Fibroblast of gingiva (primary cell): Measurements from ENCODE around the gene KRTAP1-4.
A peak's percentile ranks its signal among the peaks of the same experiment; 100 is the strongest.
"Not testable (repeated sequence)": the region's sequence is repeated elsewhere in the genome, so short reads cannot be mapped to it uniquely, and the experiment has no call there.

Experiments
- DNase-seq: peaks from one replicate; pipeline ENCODE4 v3.0.0-alpha.2; 2011; ENCODE audit warnings: low read depth

The KRTAP1-4 gene

DNA sequence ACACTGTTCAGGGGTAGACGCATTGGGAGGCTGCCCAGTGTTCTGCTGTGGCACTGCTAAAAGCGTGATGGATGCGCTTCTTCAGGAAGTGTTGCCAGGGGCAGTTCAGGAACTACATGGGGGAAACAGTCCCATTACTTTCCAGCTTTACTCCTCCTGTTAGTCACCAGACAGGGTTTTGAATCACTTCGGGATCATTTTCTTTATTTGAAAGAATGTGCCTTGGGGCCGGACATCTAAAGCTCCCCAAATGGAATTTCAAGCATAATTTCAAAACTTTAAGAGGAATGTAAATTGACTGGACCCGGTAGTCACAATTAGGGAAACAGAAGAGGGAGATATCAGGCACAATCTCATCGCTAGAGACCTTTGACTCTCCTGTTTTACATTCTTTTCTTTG, 18.4 kb upstream of the KRTAP1-4 start:
- peak; percentile 41 for DNase-seq

DNA sequence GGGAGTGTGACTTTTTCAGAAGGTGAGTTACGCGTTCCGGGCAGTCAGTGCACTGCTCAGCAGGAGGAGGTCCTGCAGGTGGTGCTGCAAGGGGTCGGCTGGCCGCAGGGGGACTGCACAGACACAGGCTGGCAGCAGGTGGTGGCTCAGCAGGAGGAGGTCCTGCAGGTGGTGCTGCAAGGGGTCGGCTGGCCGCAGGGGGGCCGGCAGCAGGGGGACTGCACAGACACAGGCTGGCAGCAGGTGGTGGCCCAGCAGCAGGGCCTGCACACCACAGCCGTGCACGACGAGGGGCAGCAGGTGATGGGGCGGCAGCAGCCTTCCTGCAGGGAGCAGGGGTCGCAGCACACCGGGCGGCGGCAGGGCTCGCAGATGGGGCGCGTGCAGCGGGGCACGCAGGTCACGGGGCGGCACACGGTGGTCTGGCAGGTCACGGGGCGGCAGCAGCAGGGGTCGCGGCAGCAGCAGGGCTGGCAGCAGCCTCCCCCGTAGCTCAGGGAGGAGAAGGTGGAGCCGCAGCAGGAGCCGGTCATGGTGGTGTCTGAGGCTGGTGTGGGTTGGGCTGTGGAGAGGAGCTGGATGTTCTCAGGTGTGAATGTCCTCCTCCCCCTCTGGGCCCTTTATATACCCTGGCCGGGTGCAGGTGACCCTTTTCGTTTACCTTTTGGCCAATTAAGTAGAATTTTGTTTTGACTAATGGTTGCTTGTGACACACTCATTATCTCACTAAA, 16.9 kb upstream of the KRTAP1-4 start, which contains the start of gene KRTAP2-1:
KRTAP2-1 (minus strand) TSS at position 582 of the 731 bp plus-strand sequence; CDS start at position 533, 49 bp downstream.
- DNase-seq, result not testable (repeated sequence)

- DNase-seq, result no peak
Observed at GRCh38 chr17:41042953-41043352, 13.0 kb upstream of the KRTAP1-4 start.

DNA sequence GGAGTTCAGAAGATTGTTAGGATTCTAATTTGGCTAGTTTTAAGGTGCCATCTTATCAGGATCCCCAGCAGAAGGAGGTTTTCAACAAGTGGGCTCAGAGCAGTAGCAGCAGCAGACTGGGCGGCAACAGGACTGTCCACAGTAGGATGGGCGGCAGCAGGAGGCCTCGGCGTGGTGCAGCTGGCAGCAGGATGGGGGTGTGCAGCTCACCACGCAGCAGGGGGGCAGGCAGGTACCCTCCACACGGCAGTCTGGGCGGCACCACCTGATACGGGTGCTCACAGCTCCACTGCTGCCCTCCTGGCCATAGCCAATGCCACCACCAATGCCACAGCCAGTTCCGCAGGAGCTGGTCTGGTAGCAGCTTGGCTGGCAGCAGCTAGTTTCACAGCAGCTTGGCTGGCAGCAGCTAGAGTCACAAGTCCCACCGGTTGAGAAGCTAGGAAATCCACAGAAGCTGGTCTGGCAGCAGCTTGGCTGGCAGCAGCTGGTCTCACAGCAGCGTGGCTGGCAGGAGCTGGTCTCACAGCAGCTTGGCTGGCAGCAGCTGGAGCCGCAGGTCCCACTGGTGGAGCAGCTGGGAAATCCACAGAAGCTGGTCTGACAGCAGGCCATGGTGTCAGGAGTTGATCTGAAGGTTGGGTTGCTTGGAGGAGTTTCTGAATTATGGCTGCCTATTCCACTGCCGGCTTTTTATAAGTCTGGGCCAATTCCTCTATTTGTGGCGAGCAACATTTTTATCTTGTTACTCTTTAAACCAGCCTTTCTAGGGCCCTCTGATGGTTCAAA, 11.0 kb upstream of the KRTAP1-4 start, which contains the start of gene KRTAP1-1:
KRTAP1-1 (minus strand) TSS at position 668 of the 789 bp plus-strand sequence; CDS start at position 615, 53 bp downstream.
- peak; percentile 10 for DNase-seq

GRCh38 chr17:41037853-41038350, 7.9 kb upstream of the KRTAP1-4 start:
- DNase-seq, result no peak

DNA sequence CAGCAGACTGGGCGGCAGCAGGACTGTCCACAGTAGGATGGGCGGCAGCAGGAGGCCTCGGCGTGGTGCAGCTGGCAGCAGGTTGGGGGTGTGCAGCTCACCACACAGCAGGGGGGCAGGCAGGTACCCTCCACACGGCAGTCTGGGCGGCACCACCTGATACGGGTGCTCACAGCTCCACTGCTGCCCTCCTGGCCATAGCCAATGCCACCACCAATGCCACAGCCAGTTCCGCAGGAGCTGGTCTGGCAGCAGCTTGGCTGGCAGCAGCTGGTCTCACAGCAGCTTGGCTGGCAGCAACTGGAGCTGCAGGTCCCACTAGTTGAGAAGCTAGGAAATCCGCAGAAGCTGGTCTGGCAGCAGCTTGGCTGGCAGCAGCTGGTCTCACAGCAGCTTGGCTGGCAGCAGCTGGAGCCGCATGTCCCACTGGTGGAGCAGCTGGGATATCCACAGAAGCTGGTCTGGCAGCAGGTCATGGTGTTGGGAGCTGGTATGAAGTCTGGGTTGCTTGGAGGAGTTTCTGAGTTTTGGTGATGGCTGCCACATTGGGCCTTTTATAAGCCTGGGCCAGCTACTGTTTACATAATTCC, 4.4 kb upstream of the KRTAP1-4 start, which contains the start of gene KRTAP1-3:
KRTAP1-3 (minus strand) TSS at position 529 of the 590 bp plus-strand sequence; CDS start at position 476, 53 bp downstream.
- DNase-seq, result not testable (repeated sequence)

- DNase-seq, result peak; percentile 94
Observed at GRCh38 chr17:41026715-41027471, 3.1 kb downstream of the KRTAP1-4 start, which contains the start of gene KRTAP1-5. Gene KRTAP1-5 (minus strand): TSS chr17:41027208. CDS start chr17:41027155, 53 bp downstream.

GRCh38 chr17:41024697-41025096, 5.3 kb downstream of the KRTAP1-4 start:
- no peak for DNase-seq

DNA sequence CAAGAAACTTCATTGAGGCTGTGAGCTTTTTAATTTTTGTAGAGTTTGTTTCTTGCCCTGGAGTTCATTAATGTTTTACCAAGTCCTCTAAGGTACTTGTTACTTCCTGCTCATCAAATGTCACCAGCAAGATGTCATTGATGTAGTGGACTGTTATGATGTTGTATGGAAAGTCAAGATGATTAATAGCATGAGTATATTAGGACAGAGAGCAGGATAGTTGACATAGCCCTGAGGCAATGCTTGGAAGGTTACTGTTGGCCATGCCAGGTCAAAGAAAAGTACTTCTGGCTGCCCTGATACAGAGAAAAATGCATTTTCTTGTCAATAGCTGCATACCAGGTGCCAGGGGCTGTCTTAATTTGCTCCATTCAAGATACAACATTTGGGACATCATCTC, 9.7 kb downstream of the KRTAP1-4 start:
- DNase-seq, result no peak

- DNase-seq, result no peak
Observed at GRCh38 chr17:41019415-41019814, 10.6 kb downstream of the KRTAP1-4 start.

DNA sequence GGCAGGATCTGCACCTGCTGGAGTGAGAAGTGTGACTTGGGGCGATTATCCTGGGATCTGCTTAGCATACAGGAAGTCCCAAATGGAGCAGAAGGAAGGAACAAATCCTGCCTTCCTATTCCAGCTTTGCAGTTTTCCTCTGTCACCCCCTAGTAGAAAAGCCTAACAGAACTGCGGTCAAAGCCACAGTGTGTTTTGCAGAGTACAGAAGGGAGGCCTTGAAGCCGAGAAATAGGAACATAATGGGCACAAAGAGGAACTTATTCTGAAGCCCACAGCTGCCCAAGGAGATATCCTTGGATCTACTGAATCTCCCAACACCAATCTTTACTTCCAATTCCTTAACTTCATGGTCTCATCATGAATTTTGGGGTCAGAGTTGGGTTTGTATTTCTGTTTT, 11.5 kb downstream of the KRTAP1-4 start:
- no peak for DNase-seq

DNA sequence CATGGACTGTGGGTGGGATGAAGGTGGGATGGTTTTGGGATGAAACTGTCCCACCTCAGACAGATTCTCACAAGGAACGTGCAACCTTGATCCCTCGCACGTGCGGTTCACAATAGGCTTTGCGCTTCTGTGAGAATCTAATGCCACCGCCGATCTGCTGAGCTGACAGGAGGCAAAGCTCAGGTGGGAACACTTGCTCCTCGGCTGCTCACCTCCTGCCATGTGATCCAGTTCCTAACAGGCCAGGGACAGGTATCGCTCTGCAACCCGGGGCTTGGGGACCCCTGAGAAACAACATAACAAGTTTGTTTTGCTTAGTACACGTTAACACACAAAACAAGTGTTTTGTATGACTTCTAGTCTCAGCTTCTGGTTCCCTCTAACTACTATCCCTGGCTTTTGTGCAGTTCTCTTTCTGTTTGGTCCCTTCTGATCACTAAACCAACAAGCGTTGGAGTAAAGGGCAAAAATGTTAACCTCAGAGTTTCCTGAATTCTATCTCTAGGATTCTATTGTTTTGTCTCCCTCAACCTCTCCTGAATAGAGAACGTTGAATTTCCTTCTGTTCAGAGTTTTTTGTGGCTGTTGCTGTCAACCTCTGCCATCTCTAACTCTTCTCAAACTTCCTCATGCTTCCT, 13.3 kb downstream of the KRTAP1-4 start:
- DNase-seq, result no peak

DNA sequence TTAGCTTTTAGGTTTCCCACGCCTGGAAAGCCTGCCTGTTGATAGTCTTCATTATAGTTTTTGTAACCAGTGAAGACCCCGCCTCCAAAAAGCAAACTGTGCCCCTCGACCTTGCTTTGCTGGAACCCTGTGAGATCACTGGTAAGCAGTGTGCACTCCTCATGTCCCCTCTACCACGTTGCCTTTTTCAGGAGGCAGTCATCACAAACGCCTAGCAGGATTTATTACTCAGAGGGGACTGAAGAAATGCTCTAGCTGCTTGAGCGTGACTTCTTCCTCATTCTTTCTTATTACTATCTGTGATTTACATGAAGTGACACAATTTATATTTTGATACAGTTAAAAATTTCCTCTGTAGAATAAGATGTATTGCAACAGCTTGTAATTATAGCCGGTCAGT, 14.5 kb downstream of the KRTAP1-4 start:
- DNase-seq, result no peak

- peak; percentile 72 for DNase-seq
Observed at GRCh38 chr17:41013606-41014005, 16.4 kb downstream of the KRTAP1-4 start.

DNA sequence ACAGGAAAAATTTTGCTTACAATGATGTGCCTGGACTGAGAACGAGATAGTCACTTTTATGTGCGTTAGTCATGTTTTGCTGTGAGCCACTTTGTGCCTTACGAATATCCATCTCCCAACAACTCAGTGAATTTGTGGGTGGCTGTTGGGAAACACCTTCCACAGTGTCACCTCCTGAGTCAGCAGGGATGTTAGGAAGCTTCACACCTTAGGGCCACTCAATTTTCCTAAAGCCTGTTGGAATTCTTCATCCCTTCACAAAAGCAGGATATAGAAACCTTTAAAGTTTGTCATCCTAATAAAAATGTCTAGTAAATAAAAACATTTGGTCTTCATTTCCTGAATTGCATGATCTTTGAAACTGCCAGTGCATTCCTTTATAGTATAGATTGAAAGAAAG, 16.8 kb downstream of the KRTAP1-4 start:
- no peak for DNase-seq

GRCh38 chr17:41012326-41013120, 17.5 kb downstream of the KRTAP1-4 start:
- no peak for DNase-seq

GRCh38 chr17:41010441-41010840, 19.6 kb downstream of the KRTAP1-4 start:
- DNase-seq, result peak; percentile 33

- DNase-seq, result no peak
Observed at GRCh38 chr17:41009936-41010335, 20.1 kb downstream of the KRTAP1-4 start.

GRCh38 chr17:41009301-41009760, 20.7 kb downstream of the KRTAP1-4 start:
- no peak for DNase-seq

GRCh38 chr17:41008811-41009210, 21.2 kb downstream of the KRTAP1-4 start, which contains the start of gene KRTAP3-1:
Gene KRTAP3-1 (minus strand): TSS chr17:41009128. CDS start chr17:41009074, 54 bp downstream.
- DNase-seq, result no peak
